H1 (cell line): ENCODE data around the gene FLCN. TPM values are rescaled to one million over a fixed set of nuclear protein-coding genes. Genes with fewer than 3 reads are reported as not detected.

Source experiments
- JUN ChIP-seq: IDR thresholded peaks from 2 replicates; pipeline ENCODE4 v1.6.1; 2011; ENCODE audit warnings: low read depth, mild to moderate bottlenecking, improper control_type of control experiment, low read length
- POU5F1 ChIP-seq: IDR thresholded peaks from 2 replicates; pipeline ENCODE4 v1.6.1; 2011; ENCODE audit warnings: low read depth, mild to moderate bottlenecking, low read length, moderate library complexity
- polyA plus RNA-seq, 7 experiments: library from polyadenylated mRNA; depleted of rRNA in 3 of 7; stranded (reverse) in 5 of 7; unstranded in 2 of 7; fragments of >200 nt in 5 of 7; fragments of 200-250 nt in 2 of 7; gene quantifications; 1 replicate in 5 of 7; 2 replicates in 1 of 7; 4 replicates in 1 of 7; pipeline versions ENCODE4 v1.2.1 to v1.2.3, GENCODE V29; 2011 to 2013; ENCODE audit warnings: missing spikeins in 2 of 7, mixed read lengths in 2 of 7
- total RNA-seq: library from RNA; stranded (reverse); fragmentation: NEBNext Ultra II Directional; extraction: Animal tissue kit (Norgen Biotek cat#: 25700); gene quantifications from 2 replicates; pipeline ENCODE4 v1.2.1, GENCODE V29; 2021

FLCN gene
- total and polyA plus RNA-seq, 2 of the 8 experiments (the other 6 are each of a cell fraction or from before 2014, with no cell fraction given), result 15.6 to 34.6 TPM

- no peak for TF ChIP-seq JUN
- no peak for TF ChIP-seq POU5F1
Observed at GRCh38 chr17:17175917-17176316, 61.1 kb downstream of the FLCN start (continued).
